GM12874 (cell line): Measurements from ENCODE around the gene HS3ST2.

Experiments used
- CTCF ChIP-seq: IDR thresholded peaks from 2 replicates; pipeline ENCODE4 v1.5.1; 2011; ENCODE audit warnings: low read depth, mild to moderate bottlenecking, control low read depth, low read length, moderate library complexity; ENCODE audit not compliant: insufficient read depth

Gene HS3ST2

GRCh38 chr16:22859925-22860324 is 46.0 kb downstream of the HS3ST2 start:
- no peak for TF ChIP-seq CTCF

- no peak for TF ChIP-seq CTCF
These were observed 47.6 kb downstream of the HS3ST2 start for GRCh38 chr16:22861580-22861979.

GRCh38 chr16:22862046-22862445 is 48.1 kb downstream of the HS3ST2 start:
- no peak for TF ChIP-seq CTCF

GRCh38 chr16:22864375-22864774 is 50.4 kb downstream of the HS3ST2 start:
- TF ChIP-seq CTCF: no peak

GRCh38 chr16:22868593-22869224 is 54.7 kb downstream of the HS3ST2 start:
- no peak for TF ChIP-seq CTCF

GRCh38 chr16:22871861-22872260 is 57.9 kb downstream of the HS3ST2 start:
- TF ChIP-seq CTCF: no peak

- no peak for TF ChIP-seq CTCF
These were observed 60.4 kb downstream of the HS3ST2 start for GRCh38 chr16:22874394-22874793.

- TF ChIP-seq CTCF: no peak
These were observed 65.0 kb downstream of the HS3ST2 start for GRCh38 chr16:22878955-22879354.
